ENCODE measurements around the gene LRRN2.

DNA sequence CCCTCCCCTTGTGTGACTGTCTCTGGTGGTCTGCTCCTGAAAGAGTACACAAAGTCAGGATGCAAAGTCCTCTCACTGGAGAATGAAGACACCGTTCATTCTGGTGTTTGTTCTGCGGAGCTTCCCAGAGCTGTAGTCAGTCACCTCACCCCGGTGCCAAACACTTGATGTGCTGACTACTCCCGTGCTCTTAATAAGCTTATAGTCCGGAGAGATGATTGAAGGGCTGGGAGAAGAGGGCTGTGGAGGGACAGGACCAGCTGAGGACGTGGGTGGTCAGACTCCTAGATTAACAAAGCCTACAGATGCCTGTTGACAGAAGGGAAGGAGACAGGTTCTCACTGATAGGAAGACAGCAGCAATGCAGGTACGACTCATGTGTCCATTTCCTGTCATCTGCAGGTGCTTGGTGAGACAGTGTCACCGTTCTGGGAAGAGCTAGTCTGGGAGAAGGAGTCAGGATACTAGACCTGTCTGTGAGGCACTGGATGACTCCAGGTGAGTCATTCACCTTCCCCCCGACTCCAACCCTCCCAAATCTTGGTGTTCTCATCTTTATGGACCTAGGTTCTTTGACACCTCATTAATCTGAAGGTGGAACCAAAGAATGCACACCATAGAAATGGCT, 40.4 kb upstream of the LRRN2 start:
- no peak for TF ChIP-seq EZH2 (IDR thresholded peaks at IDR 0.05; ENCODE audit: borderline replicate concordance)
- TF ChIP-seq, protein P1, sequence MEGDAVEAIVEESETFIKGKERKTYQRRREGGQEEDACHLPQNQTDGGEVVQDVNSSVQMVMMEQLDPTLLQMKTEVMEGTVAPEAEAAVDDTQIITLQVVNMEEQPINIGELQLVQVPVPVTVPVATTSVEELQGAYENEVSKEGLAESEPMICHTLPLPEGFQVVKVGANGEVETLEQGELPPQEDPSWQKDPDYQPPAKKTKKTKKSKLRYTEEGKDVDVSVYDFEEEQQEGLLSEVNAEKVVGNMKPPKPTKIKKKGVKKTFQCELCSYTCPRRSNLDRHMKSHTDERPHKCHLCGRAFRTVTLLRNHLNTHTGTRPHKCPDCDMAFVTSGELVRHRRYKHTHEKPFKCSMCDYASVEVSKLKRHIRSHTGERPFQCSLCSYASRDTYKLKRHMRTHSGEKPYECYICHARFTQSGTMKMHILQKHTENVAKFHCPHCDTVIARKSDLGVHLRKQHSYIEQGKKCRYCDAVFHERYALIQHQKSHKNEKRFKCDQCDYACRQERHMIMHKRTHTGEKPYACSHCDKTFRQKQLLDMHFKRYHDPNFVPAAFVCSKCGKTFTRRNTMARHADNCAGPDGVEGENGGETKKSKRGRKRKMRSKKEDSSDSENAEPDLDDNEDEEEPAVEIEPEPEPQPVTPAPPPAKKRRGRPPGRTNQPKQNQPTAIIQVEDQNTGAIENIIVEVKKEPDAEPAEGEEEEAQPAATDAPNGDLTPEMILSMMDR (IDR thresholded peaks at IDR 0.05; ENCODE audit: poor library complexity) = no peak
